GM12891 (cell line): ENCODE data around the gene RBMY1E. TPM values are rescaled to one million over a fixed set of nuclear protein-coding genes. Genes with fewer than 3 reads are reported as not detected.
"Not testable (repeated sequence)": the region's sequence is repeated elsewhere in the genome, so short reads cannot be mapped to it uniquely, and the experiment has no call there.

Experiments used
- DNase-seq: peaks from one replicate; pipeline ENCODE4 v3.0.0; 2011; ENCODE audit warnings: low spot score; ENCODE audit not compliant: insufficient read length
- FAIRE-seq: peaks from 2 replicates; lab custom pipeline; 2011; peaks lifted over from hg19 to GRCh38; lab: Jason Lieb, UNC
- polyA plus RNA-seq: library from polyadenylated mRNA; unstranded; fragments of >200 nt; gene quantifications from one replicate; pipeline ENCODE4 v1.2.1, GENCODE V29; 2012; ENCODE audit warnings: low read depth, missing spikeins, inconsistent platforms; ENCODE audit not compliant: missing spikeins

Gene RBMY1E
- polyA plus RNA-seq = not detected

- DNase-seq, FAIRE-seq: not testable (repeated sequence)
Observed at GRCh38 chrY:21917932-21918331, at the start of gene RBMY1E. TSS of gene RBMY1E (minus strand) at chrY:21918032. CDS start at chrY:21916054, 1,978 bp downstream.

GRCh38 chrY:21894426-21894825 is 23.4 kb downstream of the RBMY1E start, which contains the start of gene RBMY1D:
TSS of gene RBMY1D (minus strand) at chrY:21894526. CDS start at chrY:21892513, 2,013 bp downstream.
- FAIRE-seq, DNase-seq: not testable (repeated sequence)

GRCh38 chrY:21869407-21870076 is 48.3 kb downstream of the RBMY1E start:
- DNase-seq, FAIRE-seq: not testable (repeated sequence)
